C4-2B (cell line): ENCODE data around the gene CDK14.
"Not testable (repeated sequence)": the region's sequence is repeated elsewhere in the genome, so short reads cannot be mapped to it uniquely, and the experiment has no call there.

Experiments used
- H3K27ac ChIP-seq: fragments of 450-650 bp; 2 replicates; pipeline ENCODE4 v1.5.1; 2017
- CTCF ChIP-seq: fragments of 450-650 bp; conservative IDR thresholded peaks from 2 replicates; pipeline ENCODE4 v1.5.1; 2017; ENCODE audit warnings: mild to moderate bottlenecking
- ZFX ChIP-seq: fragments of 450-650 bp; IDR thresholded peaks from 2 replicates; pipeline ENCODE4 v1.6.1; 2017

The CDK14 gene

DNA sequence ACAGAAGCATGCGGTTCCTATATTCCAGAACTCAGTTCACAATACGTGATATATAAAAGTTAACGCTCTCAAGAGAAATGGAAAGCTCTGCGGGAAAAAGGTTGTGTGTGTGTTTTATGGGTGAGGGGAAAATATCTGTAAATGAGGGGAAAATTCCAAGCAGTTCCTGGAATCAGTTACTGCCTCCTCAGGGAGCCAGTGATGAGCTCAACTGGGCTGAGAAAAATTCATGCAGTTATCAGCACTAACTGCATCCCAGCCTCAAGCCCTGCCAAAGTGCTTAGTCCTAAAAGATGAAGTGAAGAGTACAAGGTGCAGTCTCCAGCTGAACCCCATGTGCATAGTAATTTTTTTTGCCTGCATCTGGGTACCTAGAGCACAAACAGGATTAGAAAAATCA is 191.9 kb downstream of the CDK14 start:
- no peak overlapping the region for H3K27ac ChIP-seq
- TF ChIP-seq CTCF (no peak), ZFX (no peak)

- no peak overlapping the region for H3K27ac ChIP-seq
- TF ChIP-seq CTCF, result no peak
Measured at GRCh38 chr7:90789736-90790306, 193.7 kb downstream of the CDK14 start.

GRCh38 chr7:90791596-90791995 is 195.5 kb downstream of the CDK14 start:
- no peak overlapping the region for H3K27ac ChIP-seq
- TF ChIP-seq ZFX (no peak), CTCF (no peak)

DNA sequence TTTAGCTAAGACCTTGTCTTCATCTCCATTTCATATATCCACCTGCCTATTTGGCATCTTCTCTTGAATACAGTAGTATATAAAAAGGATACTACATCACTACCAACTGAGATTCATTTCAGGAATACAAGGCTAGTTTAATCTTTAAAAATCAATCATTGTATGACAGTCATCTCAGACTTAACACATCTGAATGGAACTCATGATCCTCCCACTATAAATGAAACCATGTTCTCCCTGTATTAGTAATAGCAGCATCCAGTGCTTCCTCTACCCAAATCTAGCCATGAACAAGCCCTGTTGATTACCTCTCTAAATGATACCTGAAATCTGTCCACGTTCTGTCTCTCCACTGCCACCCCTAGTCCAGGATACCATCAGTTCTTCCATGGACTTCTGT is 196.2 kb downstream of the CDK14 start:
- H3K27ac ChIP-seq, result no peak overlapping the region
- TF ChIP-seq ZFX, result no peak

GRCh38 chr7:90794234-90794633 is 198.1 kb downstream of the CDK14 start:
- H3K27ac ChIP-seq, result not testable (repeated sequence)

GRCh38 chr7:90797596-90797995 is 201.5 kb downstream of the CDK14 start:
- TF ChIP-seq CTCF, result no peak

GRCh38 chr7:90804370-90804769 is 208.2 kb downstream of the CDK14 start:
- no peak overlapping the region for H3K27ac ChIP-seq
- no peak for TF ChIP-seq CTCF
- no peak for TF ChIP-seq ZFX

More at GRCh38 chr7:90797596-90797995, 201.5 kb downstream of the CDK14 start:
- H3K27ac ChIP-seq, result no peak overlapping the region

GRCh38 chr7:90815552-90815951 is 219.4 kb downstream of the CDK14 start:
- not testable (repeated sequence) for H3K27ac ChIP-seq

DNA sequence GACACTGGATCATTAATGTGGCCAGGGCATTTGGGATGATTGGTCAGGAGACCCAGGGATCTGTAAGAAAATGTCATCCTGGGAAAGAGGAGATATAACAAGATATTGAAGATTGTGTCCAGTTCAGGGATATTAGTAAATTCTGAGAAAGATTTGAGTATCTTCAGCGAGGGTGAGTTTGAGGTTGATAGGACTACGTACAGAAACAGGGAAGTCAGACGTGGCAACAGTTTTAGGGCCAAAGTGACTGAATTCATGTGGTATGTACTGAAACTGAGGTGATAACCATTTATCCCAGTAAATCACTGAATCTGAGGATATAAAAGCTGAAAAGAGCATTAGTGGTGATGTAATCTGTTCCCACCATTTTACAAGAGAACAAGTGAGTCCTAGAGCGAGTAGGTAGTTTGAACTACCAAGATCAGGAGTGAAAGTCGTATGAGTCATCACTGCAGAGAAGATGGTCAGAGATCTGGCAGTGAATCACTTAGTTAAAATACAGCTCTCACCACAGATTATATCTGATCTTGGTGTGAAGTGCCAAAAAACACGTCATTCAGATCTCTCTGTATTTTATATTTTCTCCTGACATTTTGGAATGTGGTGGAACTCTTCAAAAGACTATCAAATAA is 220.5 kb downstream of the CDK14 start:
- TF ChIP-seq ZFX, result no peak
- no peak for TF ChIP-seq CTCF
- no peak overlapping the region for H3K27ac ChIP-seq
